ENCODE measurements around the gene DCDC2C.

The DCDC2C gene

GRCh38 chr2:3747032-3747654 is 43.8 kb downstream of the DCDC2C start:
- DNase-seq = no peak

GRCh38 chr2:3747826-3748225 is 44.5 kb downstream of the DCDC2C start:
- no peak for DNase-seq

GRCh38 chr2:3749201-3749600 is 45.8 kb downstream of the DCDC2C start:
- DNase-seq = no peak

GRCh38 chr2:3751251-3751650 is 47.9 kb downstream of the DCDC2C start:
- DNase-seq = no peak

GRCh38 chr2:3751806-3752205 is 48.4 kb downstream of the DCDC2C start:
- DNase-seq = no peak

- no peak for DNase-seq
Observed at GRCh38 chr2:3752376-3752775, 49.0 kb downstream of the DCDC2C start.

- DNase-seq = no peak
Observed at GRCh38 chr2:3753561-3753960, 50.2 kb downstream of the DCDC2C start.

GRCh38 chr2:3754280-3754679 is 50.9 kb downstream of the DCDC2C start:
- DNase-seq = no peak

- no peak for DNase-seq
Observed at GRCh38 chr2:3754795-3755194, 51.4 kb downstream of the DCDC2C start.

GRCh38 chr2:3755277-3755676 is 51.9 kb downstream of the DCDC2C start:
- no peak for DNase-seq

- no peak for DNase-seq
Observed at GRCh38 chr2:3756306-3756705, 52.9 kb downstream of the DCDC2C start.

GRCh38 chr2:3758906-3759305 is 55.5 kb downstream of the DCDC2C start:
- DNase-seq = no peak

GRCh38 chr2:3759331-3759730 is 56.0 kb downstream of the DCDC2C start:
- DNase-seq = no peak

GRCh38 chr2:3759761-3760160 is 56.4 kb downstream of the DCDC2C start:
- no peak for DNase-seq

GRCh38 chr2:3761272-3761671 is 57.9 kb downstream of the DCDC2C start:
- DNase-seq = no peak

- no peak for DNase-seq
Observed at GRCh38 chr2:3762771-3763447, 59.5 kb downstream of the DCDC2C start.

GRCh38 chr2:3766824-3767223 is 63.4 kb downstream of the DCDC2C start:
- no peak for DNase-seq

GRCh38 chr2:3768960-3769765 is 65.8 kb downstream of the DCDC2C start:
- no peak for DNase-seq

- no peak for DNase-seq
Observed at GRCh38 chr2:3769766-3770165, 66.4 kb downstream of the DCDC2C start.

- no peak for DNase-seq
Observed at GRCh38 chr2:3770724-3771415, 67.5 kb downstream of the DCDC2C start.

- no peak for DNase-seq
Observed at GRCh38 chr2:3771576-3771975, 68.2 kb downstream of the DCDC2C start.

- no peak for DNase-seq
Observed at GRCh38 chr2:3774336-3774735, 71.0 kb downstream of the DCDC2C start.

GRCh38 chr2:3776311-3776710 is 72.9 kb downstream of the DCDC2C start:
- DNase-seq = no peak

Measured in T-helper 2 cell (primary cell).